Fibroblast of lung (primary cell): ENCODE data around the gene TENM3.

Experiments used
- CTCF ChIP-seq, 2 donors: IDR thresholded peaks in 1 of 2; conservative IDR thresholded peaks in 1 of 2; 1 replicate in 1 of 2; 2 replicates in 1 of 2; pipeline ENCODE4 v1.5.1; 2011 to 2012; ENCODE audit warnings: low read length in 2 of 2, control low read depth in 1 of 2, inconsistent platforms in 1 of 2, low read depth in 1 of 2, mild to moderate bottlenecking in 1 of 2
- EZH2 ChIP-seq: IDR thresholded peaks from 2 replicates; pipeline ENCODE4 v1.5.1; 2012; ENCODE audit warnings: low read length, control low read depth, mild to moderate bottlenecking; ENCODE audit errors: missing control alignments

GRCh38 chr4:182695842-182696241 is 452.6 kb downstream of the TENM3 start:
- TF ChIP-seq CTCF (conservative IDR thresholded peaks at IDR 0.05 in 1 of 2, IDR thresholded peaks at IDR 0.05 in 1 of 2; ENCODE audit: low read depth in 1 of 2, low read length in 2 of 2) (no peak), EZH2 (no peak)
